ENCODE data around the gene TUFT1.

DNA sequence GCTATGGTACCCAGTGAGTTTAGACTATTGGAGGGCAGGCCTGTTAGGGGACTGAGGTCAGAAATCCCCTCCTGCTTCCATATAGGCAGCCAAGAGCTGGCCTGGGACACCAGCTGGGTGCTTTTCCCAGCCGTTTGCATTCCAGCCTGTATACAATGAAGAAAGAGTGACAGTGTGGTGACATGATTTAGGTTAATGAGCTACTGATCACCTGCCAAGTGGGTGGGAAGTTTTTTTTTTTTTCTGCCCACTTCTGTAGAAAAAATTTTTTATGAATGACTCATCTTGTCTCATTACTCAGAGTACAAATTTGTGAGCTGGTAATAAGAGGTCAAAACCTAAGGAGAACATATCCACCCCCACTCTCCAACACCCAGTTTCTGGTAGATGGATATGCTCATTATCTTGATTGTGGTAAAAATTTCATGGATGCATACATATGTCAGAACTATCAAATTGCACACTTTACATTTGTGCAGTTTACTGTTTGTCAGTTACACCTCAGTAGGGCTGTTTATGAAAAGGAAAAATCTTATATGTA lies 45.3 kb upstream of the TUFT1 start:
- TF ChIP-seq ARID2 (IDR thresholded peaks at IDR 0.05) (no peak), CBFB (CRISPR knock-in tag; IDR thresholded peaks at IDR 0.05) (no peak), NELFE (IDR thresholded peaks at IDR 0.05; ENCODE audit: insufficient read depth, insufficient read length) (no peak), SMAD4 (CRISPR knock-in tag; conservative IDR thresholded peaks at IDR 0.05) (no peak), POLR2A (conservative IDR thresholded peaks at IDR 0.05) (no peak), SMC3 (conservative IDR thresholded peaks at IDR 0.05; ENCODE audit: insufficient read depth, low read depth, low read length) (no peak), ZNF274 (IDR thresholded peaks at IDR 0.05; ENCODE audit: borderline replicate concordance, low read depth, low read length) (no peak), ZFP30 (CRISPR knock-in tag; IDR thresholded peaks at IDR 0.05; ENCODE audit: borderline replicate concordance) (no peak), MAFK (IDR thresholded peaks at IDR 0.05; ENCODE audit: low read length) (peak; percentile 9; the same call in 1 of the 2 replicates), TCF7L2 (IDR thresholded peaks at IDR 0.05; ENCODE audit: low read depth, low read length) (no peak)
- TF ChIP-seq, protein P1, sequence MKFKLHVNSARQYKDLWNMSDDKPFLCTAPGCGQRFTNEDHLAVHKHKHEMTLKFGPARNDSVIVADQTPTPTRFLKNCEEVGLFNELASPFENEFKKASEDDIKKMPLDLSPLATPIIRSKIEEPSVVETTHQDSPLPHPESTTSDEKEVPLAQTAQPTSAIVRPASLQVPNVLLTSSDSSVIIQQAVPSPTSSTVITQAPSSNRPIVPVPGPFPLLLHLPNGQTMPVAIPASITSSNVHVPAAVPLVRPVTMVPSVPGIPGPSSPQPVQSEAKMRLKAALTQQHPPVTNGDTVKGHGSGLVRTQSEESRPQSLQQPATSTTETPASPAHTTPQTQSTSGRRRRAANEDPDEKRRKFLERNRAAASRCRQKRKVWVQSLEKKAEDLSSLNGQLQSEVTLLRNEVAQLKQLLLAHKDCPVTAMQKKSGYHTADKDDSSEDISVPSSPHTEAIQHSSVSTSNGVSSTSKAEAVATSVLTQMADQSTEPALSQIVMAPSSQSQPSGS (CRISPR knock-in tag; IDR thresholded peaks at IDR 0.05), result no peak
- TF ChIP-seq, protein P2, sequence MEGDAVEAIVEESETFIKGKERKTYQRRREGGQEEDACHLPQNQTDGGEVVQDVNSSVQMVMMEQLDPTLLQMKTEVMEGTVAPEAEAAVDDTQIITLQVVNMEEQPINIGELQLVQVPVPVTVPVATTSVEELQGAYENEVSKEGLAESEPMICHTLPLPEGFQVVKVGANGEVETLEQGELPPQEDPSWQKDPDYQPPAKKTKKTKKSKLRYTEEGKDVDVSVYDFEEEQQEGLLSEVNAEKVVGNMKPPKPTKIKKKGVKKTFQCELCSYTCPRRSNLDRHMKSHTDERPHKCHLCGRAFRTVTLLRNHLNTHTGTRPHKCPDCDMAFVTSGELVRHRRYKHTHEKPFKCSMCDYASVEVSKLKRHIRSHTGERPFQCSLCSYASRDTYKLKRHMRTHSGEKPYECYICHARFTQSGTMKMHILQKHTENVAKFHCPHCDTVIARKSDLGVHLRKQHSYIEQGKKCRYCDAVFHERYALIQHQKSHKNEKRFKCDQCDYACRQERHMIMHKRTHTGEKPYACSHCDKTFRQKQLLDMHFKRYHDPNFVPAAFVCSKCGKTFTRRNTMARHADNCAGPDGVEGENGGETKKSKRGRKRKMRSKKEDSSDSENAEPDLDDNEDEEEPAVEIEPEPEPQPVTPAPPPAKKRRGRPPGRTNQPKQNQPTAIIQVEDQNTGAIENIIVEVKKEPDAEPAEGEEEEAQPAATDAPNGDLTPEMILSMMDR (IDR thresholded peaks at IDR 0.05 in 2 of 3, conservative IDR thresholded peaks at IDR 0.05 in 1 of 3; ENCODE audit: insufficient read depth in 2 of 3, low read depth in 1 of 3, low read length in 3 of 3), result no peak
- TF ChIP-seq, protein P3, sequence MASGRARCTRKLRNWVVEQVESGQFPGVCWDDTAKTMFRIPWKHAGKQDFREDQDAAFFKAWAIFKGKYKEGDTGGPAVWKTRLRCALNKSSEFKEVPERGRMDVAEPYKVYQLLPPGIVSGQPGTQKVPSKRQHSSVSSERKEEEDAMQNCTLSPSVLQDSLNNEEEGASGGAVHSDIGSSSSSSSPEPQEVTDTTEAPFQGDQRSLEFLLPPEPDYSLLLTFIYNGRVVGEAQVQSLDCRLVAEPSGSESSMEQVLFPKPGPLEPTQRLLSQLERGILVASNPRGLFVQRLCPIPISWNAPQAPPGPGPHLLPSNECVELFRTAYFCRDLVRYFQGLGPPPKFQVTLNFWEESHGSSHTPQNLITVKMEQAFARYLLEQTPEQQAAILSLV (tag; IDR thresholded peaks at IDR 0.05), result no peak

Measured in K562 (cell line).